Chondrocyte (in vitro differentiated cells): ENCODE measurements around the gene JAKMIP2. TPM values are rescaled to one million over a fixed set of nuclear protein-coding genes. Genes with fewer than 3 reads are reported as not detected.

Experiments
- DNase-seq: peaks from one replicate; pipeline ENCODE4 v3.0.0; 2021; ENCODE audit warnings: mixed read lengths, low spot score
- H3K27ac Mint-ChIP-seq: one replicate; pipeline ENCODE4 v1.8.0; 2021; ENCODE audit warnings: mild to moderate bottlenecking, moderate library complexity, mixed read lengths; ENCODE audit not compliant: unreplicated experiment
- H3K27me3 Mint-ChIP-seq: 2 replicates; pipeline ENCODE4 v1.8.0; 2021; ENCODE audit warnings: low read depth, mixed read lengths
- H3K36me3 Mint-ChIP-seq: 2 replicates; pipeline ENCODE4 v1.8.0; 2021; ENCODE audit warnings: low read depth, mixed read lengths
- H3K4me1 Mint-ChIP-seq: 2 replicates; pipeline ENCODE4 v1.8.0; 2021; ENCODE audit warnings: low read depth, mild to moderate bottlenecking, mixed read lengths
- H3K4me3 Mint-ChIP-seq: one replicate; pipeline ENCODE4 v1.8.0; 2021; ENCODE audit warnings: mild to moderate bottlenecking, moderate library complexity, mixed read lengths; ENCODE audit not compliant: unreplicated experiment
- H3K9me3 Mint-ChIP-seq: 2 replicates; pipeline ENCODE4 v1.8.0; 2021; ENCODE audit warnings: low read depth, mixed read lengths
- CTCF ChIP-seq: fragments of 200-600 bp; sonication (generic); IDR thresholded peaks from 2 replicates; pipeline ENCODE4 v1.5.0; 2021; ENCODE audit warnings: antibody characterized with exemption, mild to moderate bottlenecking, moderate library complexity
- total RNA-seq: library from RNA; stranded (reverse); gene quantifications from 3 replicates; pipeline ENCODE4 v1.2.1, GENCODE V29; 2021

JAKMIP2 gene
- total RNA-seq, 1 donor from 2014 or later, result 7.1 TPM

- Mint-ChIP-seq H3K36me3 (peaks cover 13% of the 10 kb centered on the region), H3K9me3 (peaks cover 11% of the 10 kb centered on the region), H3K4me3 (no peak overlapping the region), H3K27me3 (no peaks in the 10 kb centered on the region), H3K4me1 (peaks cover 3% of the 10 kb centered on the region), H3K27ac (no peak overlapping the region)
- TF ChIP-seq CTCF, result no peak
- no peak for DNase-seq
Observed at GRCh38 chr5:147661541-147661940, 121.0 kb downstream of the JAKMIP2 start.

GRCh38 chr5:147659166-147659929, 123.2 kb downstream of the JAKMIP2 start:
- no peak for TF ChIP-seq CTCF
- Mint-ChIP-seq H3K4me1 (peaks cover 3% of the 10 kb centered on the region), H3K36me3 (peaks cover 24% of the 10 kb centered on the region), H3K9me3 (peaks cover 26% of the 10 kb centered on the region), H3K27me3 (no peaks in the 10 kb centered on the region), H3K4me3 (no peak overlapping the region), H3K27ac (no peak overlapping the region)
- DNase-seq, result no peak

- Mint-ChIP-seq H3K27me3 (no peaks in the 10 kb centered on the region), H3K4me3 (no peak overlapping the region), H3K9me3 (peaks cover 33% of the 10 kb centered on the region), H3K36me3 (peaks cover 26% of the 10 kb centered on the region), H3K4me1 (peaks cover 3% of the 10 kb centered on the region), H3K27ac (no peak overlapping the region)
- TF ChIP-seq CTCF, result no peak
- DNase-seq, result no peak
Observed at GRCh38 chr5:147658293-147658932, 124.1 kb downstream of the JAKMIP2 start.

GRCh38 chr5:147648597-147648996, 133.9 kb downstream of the JAKMIP2 start:
- H3K9me3 Mint-ChIP-seq, result peaks cover 5% of the 10 kb centered on the region
- H3K27ac Mint-ChIP-seq, result no peak overlapping the region
- no peak overlapping the region for H3K4me3 Mint-ChIP-seq
- no peaks in the 10 kb centered on the region for H3K4me1 Mint-ChIP-seq
- DNase-seq, result no peak
- H3K36me3 Mint-ChIP-seq, result peaks cover 6% of the 10 kb centered on the region
- no peak for TF ChIP-seq CTCF
- H3K27me3 Mint-ChIP-seq, result no peaks in the 10 kb centered on the region

GRCh38 chr5:147645197-147645596, 137.3 kb downstream of the JAKMIP2 start:
- H3K4me1 Mint-ChIP-seq, result no peaks in the 10 kb centered on the region
- DNase-seq, result no peak

More at GRCh38 chr5:147645197-147645596, 137.3 kb downstream of the JAKMIP2 start:
- Mint-ChIP-seq H3K27ac (no peak overlapping the region), H3K9me3 (no peaks in the 10 kb centered on the region), H3K4me3 (no peak overlapping the region), H3K36me3 (peaks cover 10% of the 10 kb centered on the region), H3K27me3 (no peaks in the 10 kb centered on the region)
- TF ChIP-seq CTCF, result no peak
